ENCODE results near the gene CELF2.
"Not testable (repeated sequence)": the region's sequence is repeated elsewhere in the genome, so short reads cannot be mapped to it uniquely, and the experiment has no call there.

CELF2 gene

GRCh38 chr10:11115337-11115736, 97.7 kb downstream of the CELF2 start:
- no peak overlapping the region for H3K27ac ChIP-seq (ENCODE audit: low read depth, low read length)
- H3K27me3 ChIP-seq (ENCODE audit: insufficient read depth, low read length), result no peaks in the 10 kb centered on the region
- H3K36me3 ChIP-seq (ENCODE audit: insufficient read depth, low read length), result no peaks in the 10 kb centered on the region
- WGBS, result 75% methylated on average over 3 of the region's 3 CpGs
- H3K9me3 ChIP-seq (ENCODE audit: insufficient read depth, low read depth, low read length), result no peaks in the 10 kb centered on the region
- H3K4me3 ChIP-seq (ENCODE audit: low read length), result no peak overlapping the region
- no peak overlapping the region for H3K9ac ChIP-seq (ENCODE audit: low read depth, low read length)
- peaks cover 11% of the 10 kb centered on the region; the same call in 1 of the 2 replicates for H3K4me1 ChIP-seq (ENCODE audit: insufficient read depth, low read length)

GRCh38 chr10:11116361-11116760, 98.7 kb downstream of the CELF2 start:
- Histone ChIP-seq H3K9ac (ENCODE audit: low read depth, low read length) (no peak overlapping the region), H3K9me3 (ENCODE audit: insufficient read depth, low read depth, low read length) (no peaks in the 10 kb centered on the region), H3K4me1 (ENCODE audit: insufficient read depth, low read length) (peaks cover 9% of the 10 kb centered on the region; the same call in 1 of the 2 replicates), H3K27me3 (ENCODE audit: insufficient read depth, low read length) (no peaks in the 10 kb centered on the region), H3K27ac (ENCODE audit: low read depth, low read length) (no peak overlapping the region), H3K36me3 (ENCODE audit: insufficient read depth, low read length) (no peaks in the 10 kb centered on the region), H3K4me3 (ENCODE audit: low read length) (no peak overlapping the region)
- 93% methylated on average over 4 of the region's 4 CpGs for WGBS

- no peak overlapping the region for H3K4me3 ChIP-seq (ENCODE audit: low read length)
- H3K36me3 ChIP-seq (ENCODE audit: insufficient read depth, low read length), result no peaks in the 10 kb centered on the region
- no peak overlapping the region for H3K27ac ChIP-seq (ENCODE audit: low read depth, low read length)
- H3K27me3 ChIP-seq (ENCODE audit: insufficient read depth, low read length), result no peaks in the 10 kb centered on the region
- H3K9ac ChIP-seq (ENCODE audit: low read depth, low read length), result no peak overlapping the region
- H3K4me1 ChIP-seq (ENCODE audit: insufficient read depth, low read length), result peaks cover 9% of the 10 kb centered on the region; the same call in 1 of the 2 replicates
- WGBS, result 71% methylated on average over 3 of the region's 6 CpGs
- no peaks in the 10 kb centered on the region for H3K9me3 ChIP-seq (ENCODE audit: insufficient read depth, low read depth, low read length)
Observed at GRCh38 chr10:11116817-11117216, 99.1 kb downstream of the CELF2 start.

- no peaks in the 10 kb centered on the region for H3K36me3 ChIP-seq (ENCODE audit: insufficient read depth, low read length)
- WGBS, result 97% methylated on average over 4 of the region's 4 CpGs
- no peak overlapping the region for H3K4me3 ChIP-seq (ENCODE audit: low read length)
- no peak overlapping the region for H3K9ac ChIP-seq (ENCODE audit: low read depth, low read length)
- no peaks in the 10 kb centered on the region for H3K27me3 ChIP-seq (ENCODE audit: insufficient read depth, low read length)
- no peaks in the 10 kb centered on the region for H3K9me3 ChIP-seq (ENCODE audit: insufficient read depth, low read depth, low read length)
- peaks cover 9% of the 10 kb centered on the region; the same call in 1 of the 2 replicates for H3K4me1 ChIP-seq (ENCODE audit: insufficient read depth, low read length)
- H3K27ac ChIP-seq (ENCODE audit: low read depth, low read length), result no peak overlapping the region
Observed at GRCh38 chr10:11118686-11119085, 101.0 kb downstream of the CELF2 start.

- Histone ChIP-seq H3K9ac (ENCODE audit: low read depth, low read length) (no peak overlapping the region), H3K27ac (ENCODE audit: low read depth, low read length) (no peak overlapping the region), H3K4me3 (ENCODE audit: low read length) (no peak overlapping the region), H3K9me3 (ENCODE audit: insufficient read depth, low read depth, low read length) (no peaks in the 10 kb centered on the region), H3K36me3 (ENCODE audit: insufficient read depth, low read length) (no peaks in the 10 kb centered on the region), H3K4me1 (ENCODE audit: insufficient read depth, low read length) (peaks cover 9% of the 10 kb centered on the region; the same call in 1 of the 2 replicates), H3K27me3 (ENCODE audit: insufficient read depth, low read length) (no peaks in the 10 kb centered on the region)
- WGBS, result 89% methylated on average over 4 of the region's 7 CpGs
Observed at GRCh38 chr10:11119843-11120242, 102.2 kb downstream of the CELF2 start.

GRCh38 chr10:11120711-11121110, 103.0 kb downstream of the CELF2 start:
- no peaks in the 10 kb centered on the region for H3K27me3 ChIP-seq (ENCODE audit: insufficient read depth, low read length)
- H3K4me1 ChIP-seq (ENCODE audit: insufficient read depth, low read length), result peaks cover 11% of the 10 kb centered on the region
- WGBS, result 95% methylated on average over 7 of the region's 7 CpGs
- no peak overlapping the region for H3K9ac ChIP-seq (ENCODE audit: low read depth, low read length)
- H3K9me3 ChIP-seq (ENCODE audit: insufficient read depth, low read depth, low read length), result no peaks in the 10 kb centered on the region
- no peak overlapping the region for H3K4me3 ChIP-seq (ENCODE audit: low read length)
- no peak overlapping the region for H3K27ac ChIP-seq (ENCODE audit: low read depth, low read length)
- no peaks in the 10 kb centered on the region for H3K36me3 ChIP-seq (ENCODE audit: insufficient read depth, low read length)

GRCh38 chr10:11123892-11124291, 106.2 kb downstream of the CELF2 start:
- H3K4me3 ChIP-seq (ENCODE audit: low read length); H3K9ac ChIP-seq (ENCODE audit: low read depth, low read length); H3K36me3 ChIP-seq (ENCODE audit: insufficient read depth, low read length); H3K27ac ChIP-seq (ENCODE audit: low read depth, low read length); H3K9me3 ChIP-seq (ENCODE audit: insufficient read depth, low read depth, low read length); H3K27me3 ChIP-seq (ENCODE audit: insufficient read depth, low read length): not testable (repeated sequence)
- 64% methylated on average over 2 of the region's 2 CpGs for WGBS
- peaks cover 11% of the 10 kb centered on the region for H3K4me1 ChIP-seq (ENCODE audit: insufficient read depth, low read length)

- Histone ChIP-seq H3K9ac (ENCODE audit: low read depth, low read length) (no peak overlapping the region), H3K4me3 (ENCODE audit: low read length) (no peak overlapping the region), H3K27me3 (ENCODE audit: insufficient read depth, low read length) (no peaks in the 10 kb centered on the region), H3K27ac (ENCODE audit: low read depth, low read length) (no peak overlapping the region), H3K4me1 (ENCODE audit: insufficient read depth, low read length) (peaks cover 11% of the 10 kb centered on the region), H3K36me3 (ENCODE audit: insufficient read depth, low read length) (no peaks in the 10 kb centered on the region), H3K9me3 (ENCODE audit: insufficient read depth, low read depth, low read length) (no peaks in the 10 kb centered on the region)
- 61% methylated on average over 3 of the region's 3 CpGs for WGBS
Observed at GRCh38 chr10:11125004-11125403, 107.3 kb downstream of the CELF2 start.

- not testable (repeated sequence) for H3K27ac ChIP-seq (ENCODE audit: low read depth, low read length); H3K36me3 ChIP-seq (ENCODE audit: insufficient read depth, low read length); H3K27me3 ChIP-seq (ENCODE audit: insufficient read depth, low read length); H3K9me3 ChIP-seq (ENCODE audit: insufficient read depth, low read depth, low read length); H3K4me1 ChIP-seq (ENCODE audit: insufficient read depth, low read length); H3K4me3 ChIP-seq (ENCODE audit: low read length); H3K9ac ChIP-seq (ENCODE audit: low read depth, low read length)
- WGBS, result 95% methylated on average over 4 of the region's 4 CpGs
Observed at GRCh38 chr10:11127017-11127416, 109.3 kb downstream of the CELF2 start.

GRCh38 chr10:11131112-11131639, 113.5 kb downstream of the CELF2 start:
- Histone ChIP-seq H3K4me1 (ENCODE audit: insufficient read depth, low read length) (no peaks in the 10 kb centered on the region), H3K9ac (ENCODE audit: low read depth, low read length) (no peak overlapping the region), H3K27me3 (ENCODE audit: insufficient read depth, low read length) (no peaks in the 10 kb centered on the region), H3K36me3 (ENCODE audit: insufficient read depth, low read length) (no peaks in the 10 kb centered on the region), H3K9me3 (ENCODE audit: insufficient read depth, low read depth, low read length) (no peaks in the 10 kb centered on the region), H3K4me3 (ENCODE audit: low read length) (no peak overlapping the region), H3K27ac (ENCODE audit: low read depth, low read length) (no peak overlapping the region)
- WGBS, result 97% methylated on average over 10 of the region's 10 CpGs

- no peaks in the 10 kb centered on the region for H3K4me1 ChIP-seq (ENCODE audit: insufficient read depth, low read length)
- H3K9me3 ChIP-seq (ENCODE audit: insufficient read depth, low read depth, low read length), result no peaks in the 10 kb centered on the region
- no peak overlapping the region for H3K27ac ChIP-seq (ENCODE audit: low read depth, low read length)
- WGBS, result 89% methylated on average over 7 of the region's 7 CpGs
- no peak overlapping the region for H3K9ac ChIP-seq (ENCODE audit: low read depth, low read length)
- H3K4me3 ChIP-seq (ENCODE audit: low read length), result no peak overlapping the region
- no peaks in the 10 kb centered on the region for H3K27me3 ChIP-seq (ENCODE audit: insufficient read depth, low read length)
- no peaks in the 10 kb centered on the region for H3K36me3 ChIP-seq (ENCODE audit: insufficient read depth, low read length)
Observed at GRCh38 chr10:11134411-11134810, 116.7 kb downstream of the CELF2 start.

GRCh38 chr10:11135709-11136108, 118.0 kb downstream of the CELF2 start:
- Histone ChIP-seq H3K9me3 (ENCODE audit: insufficient read depth, low read depth, low read length) (no peaks in the 10 kb centered on the region), H3K4me1 (ENCODE audit: insufficient read depth, low read length) (no peaks in the 10 kb centered on the region), H3K27me3 (ENCODE audit: insufficient read depth, low read length) (no peaks in the 10 kb centered on the region), H3K9ac (ENCODE audit: low read depth, low read length) (no peak overlapping the region), H3K4me3 (ENCODE audit: low read length) (no peak overlapping the region), H3K27ac (ENCODE audit: low read depth, low read length) (no peak overlapping the region), H3K36me3 (ENCODE audit: insufficient read depth, low read length) (no peaks in the 10 kb centered on the region)
- WGBS, result 97% methylated on average over 2 of the region's 2 CpGs

All from HUES64 (cell line).